Hippocampal formation (tissue), 2 donors: Measurements from ENCODE around the gene SEC24B.
"Not testable (repeated sequence)": the region's sequence is repeated elsewhere in the genome, so short reads cannot be mapped to it uniquely, and the experiment has no call there.

Source experiments
- DNase-seq, 2 donors: peaks; one replicate each; lab custom pipeline; 2025; lab: John Stamatoyannopoulos, UW

SEC24B gene

GRCh38 chr4:109576462-109576861 is 142.8 kb downstream of the SEC24B start:
- no peak for DNase-seq

- no peak for DNase-seq
Measured at GRCh38 chr4:109578846-109579245, 145.2 kb downstream of the SEC24B start.

- not testable (repeated sequence) for DNase-seq
Measured at GRCh38 chr4:109579997-109580396, 146.4 kb downstream of the SEC24B start.

- no peak for DNase-seq
Measured at GRCh38 chr4:109588176-109588575, 154.6 kb downstream of the SEC24B start.

- DNase-seq = no peak
Measured at GRCh38 chr4:109589119-109589518, 155.5 kb downstream of the SEC24B start.

- no peak for DNase-seq
Measured at GRCh38 chr4:109589605-109590004, 156.0 kb downstream of the SEC24B start.
